Right cardiac atrium (tissue), 5 donors: ENCODE measurements around the gene RPL29. TPM values are rescaled to one million over a fixed set of nuclear protein-coding genes. Genes with fewer than 3 reads are reported as not detected.

Source experiments
- polyA plus RNA-seq: library from polyadenylated mRNA; stranded (reverse); fragments of 200-250 nt; gene quantifications from one replicate; pipeline ENCODE4 v1.2.3, GENCODE V29; 2013
- total RNA-seq, 4 donors: library from RNA; stranded (reverse); fragmentation: NEBNext Ultra II Directional; extraction: Animal tissue kit (Norgen Biotek cat#: 25700); gene quantifications; one replicate each; pipeline ENCODE4 v1.2.1, GENCODE V29; 2021
- donor health status: healthy with polysubstance abuse.
- donor health status: DM: no; HTN: yes; CAD: no.
- donor health status: DM: no; HTN: no; CAD: no.
- donor health status: DM: no; HTN: yes; CAD: no; lungs with severe emphysema.
- donor health status: DM: yes; HTN: yes; CAD: no.

RPL29 gene
- total and polyA plus RNA-seq, 5 donors = 548 to 1,285 (median 645) TPM

Other genes starting within 250 kb of the RPL29 start
- gene IQCF6, start 216.7 kb downstream of the RPL29 start, total RNA-seq = not detected
- gene IQCF6, start 216.7 kb downstream of the RPL29 start, polyA plus RNA-seq = not detected
- not detected for gene IQCF2, start 134.3 kb downstream of the RPL29 start, total RNA-seq
- gene IQCF2, start 134.3 kb downstream of the RPL29 start, polyA plus RNA-seq = not detected
- gene IQCF5, start 120.3 kb downstream of the RPL29 start, total RNA-seq = not detected
- not detected for gene IQCF5, start 120.3 kb downstream of the RPL29 start, polyA plus RNA-seq
- gene IQCF1, start 92.5 kb downstream of the RPL29 start, total RNA-seq = not detected
- not detected for gene IQCF1, start 92.5 kb downstream of the RPL29 start, polyA plus RNA-seq
- 10 to 100 TPM in 1 of 4 donors, 1 to 10 TPM in 3; 7.0 to 13.9 (median 9.1) TPM for gene RRP9, start 54.0 kb downstream of the RPL29 start, total RNA-seq
- 9.4 TPM for gene RRP9, start 54.0 kb downstream of the RPL29 start, polyA plus RNA-seq
- gene PARP3, start 53.5 kb downstream of the RPL29 start, total RNA-seq = 10 to 100 TPM; 11.6 to 17.4 (median 12.7) TPM
- gene PARP3, start 53.5 kb downstream of the RPL29 start, polyA plus RNA-seq = 10.3 TPM
- 1 to 10 TPM in 1 of 4 donors, under 1 TPM in 3; 0.19 to 1.5 (median 0.54) TPM for gene GPR62, start 40.5 kb downstream of the RPL29 start, total RNA-seq
- 0.34 TPM for gene GPR62, start 40.5 kb downstream of the RPL29 start, polyA plus RNA-seq
- gene PCBP4, start 28.4 kb downstream of the RPL29 start, total RNA-seq = 10 to 100 TPM; 62.2 to 81.7 (median 67.9) TPM
- gene PCBP4, start 28.4 kb downstream of the RPL29 start, polyA plus RNA-seq = 88.1 TPM
- gene ABHD14B, start 21.8 kb downstream of the RPL29 start, total RNA-seq = 10 to 100 TPM; 14.8 to 23.3 (median 18.5) TPM
- gene ABHD14B, start 21.8 kb downstream of the RPL29 start, polyA plus RNA-seq = 22.7 TPM
- 10 to 100 TPM; 19.9 to 25.9 (median 23.2) TPM for gene ABHD14A, start 20.8 kb downstream of the RPL29 start, total RNA-seq
- 43.3 TPM for gene ABHD14A, start 20.8 kb downstream of the RPL29 start, polyA plus RNA-seq
- gene ACY1, start 12.4 kb downstream of the RPL29 start, total RNA-seq = 10 to 100 TPM; 18.4 to 27.2 (median 20.6) TPM
- gene ACY1, start 12.4 kb downstream of the RPL29 start, polyA plus RNA-seq = 19.6 TPM
- gene DUSP7, start 60.7 kb upstream of the RPL29 start, total RNA-seq = 10 to 100 TPM; 27.2 to 39.9 (median 36.2) TPM
- gene DUSP7, start 60.7 kb upstream of the RPL29 start, polyA plus RNA-seq = 18.1 TPM
- 1 to 10 TPM; 1.0 to 1.4 (median 1.3) TPM for gene POC1A, start 158.5 kb upstream of the RPL29 start, total RNA-seq
- gene POC1A, start 158.5 kb upstream of the RPL29 start, polyA plus RNA-seq = 0.75 TPM
- 100 to 1,000 TPM in 3 of 4 donors, 10 to 100 TPM in 1; 95.7 to 123 (median 110) TPM for gene ALAS1, start 202.3 kb upstream of the RPL29 start, total RNA-seq
- 119 TPM for gene ALAS1, start 202.3 kb upstream of the RPL29 start, polyA plus RNA-seq
- under 1 TPM; 0.09 to 0.24 (median 0.20) TPM for gene TLR9, start 229.8 kb upstream of the RPL29 start, total RNA-seq
- gene TLR9, start 229.8 kb upstream of the RPL29 start, polyA plus RNA-seq = 0.05 TPM
- 10 to 100 TPM; 32.0 to 70.0 (median 45.0) TPM for gene TWF2, start 243.3 kb upstream of the RPL29 start, total RNA-seq
- 56.5 TPM for gene TWF2, start 243.3 kb upstream of the RPL29 start, polyA plus RNA-seq
- 10 to 100 TPM; 11.3 to 16.3 (median 14.7) TPM for gene PPM1M, start 249.9 kb upstream of the RPL29 start, total RNA-seq
- 9.5 TPM for gene PPM1M, start 249.9 kb upstream of the RPL29 start, polyA plus RNA-seq